ENCODE measurements around the gene CEACAM19.
"Not testable (repeated sequence)": the region's sequence is repeated elsewhere in the genome, so short reads cannot be mapped to it uniquely, and the experiment has no call there.

CEACAM19 gene

GRCh38 chr19:44646049-44646416 lies 25.2 kb upstream of the CEACAM19 start:
- DNase-seq: no peak

GRCh38 chr19:44647144-44647543 lies 24.1 kb upstream of the CEACAM19 start:
- no peak for DNase-seq

GRCh38 chr19:44648631-44649251 lies 22.5 kb upstream of the CEACAM19 start:
- DNase-seq: peak; percentile 89 to 95 (median 92)

GRCh38 chr19:44649578-44650145 lies 21.6 kb upstream of the CEACAM19 start:
- no peak for DNase-seq

GRCh38 chr19:44653343-44653742 lies 17.9 kb upstream of the CEACAM19 start:
- DNase-seq: no peak

GRCh38 chr19:44653977-44654774 lies 17.1 kb upstream of the CEACAM19 start:
- peak; percentile 85 to 90 (median 88) for DNase-seq

- DNase-seq: peak; percentile 72 to 84 (median 77)
Measured at GRCh38 chr19:44657211-44657921, 13.9 kb upstream of the CEACAM19 start.

GRCh38 chr19:44658069-44658733 lies 13.1 kb upstream of the CEACAM19 start:
- DNase-seq: peak in 1 of 3 donors; percentile 32

GRCh38 chr19:44660081-44660480 lies 11.2 kb upstream of the CEACAM19 start:
- DNase-seq: peak in 1 of 3 donors; percentile 33

- no peak for DNase-seq
Measured at GRCh38 chr19:44661205-44661604, 10.1 kb upstream of the CEACAM19 start.

- DNase-seq: no peak
Measured at GRCh38 chr19:44661904-44662303, 9.4 kb upstream of the CEACAM19 start.

- no peak for DNase-seq
Measured at GRCh38 chr19:44662691-44663385, 8.4 kb upstream of the CEACAM19 start.

- DNase-seq: no peak
Measured at GRCh38 chr19:44663996-44664395, 7.3 kb upstream of the CEACAM19 start.

- no peak for DNase-seq
Measured at GRCh38 chr19:44664976-44665375, 6.3 kb upstream of the CEACAM19 start.

- DNase-seq: no peak
Measured at GRCh38 chr19:44666852-44667556, 4.3 kb upstream of the CEACAM19 start.

- DNase-seq: no peak
Measured at GRCh38 chr19:44668985-44669764, 2.1 kb upstream of the CEACAM19 start.

GRCh38 chr19:44670027-44670426 lies 1.3 kb upstream of the CEACAM19 start:
- not testable (repeated sequence) for DNase-seq

GRCh38 chr19:44672226-44672625 lies 944 bp downstream of the CEACAM19 start:
- DNase-seq: no peak

- no peak for DNase-seq
Measured at GRCh38 chr19:44673510-44673909, 2.2 kb downstream of the CEACAM19 start.

GRCh38 chr19:44675521-44675920 lies 4.2 kb downstream of the CEACAM19 start:
- no peak for DNase-seq
